Head of caudate nucleus (tissue), 42 donors: Measurements from ENCODE around the gene ASPSCR1.

Experiments
- DNase-seq, 42 donors: peaks; one replicate each; pipeline versions ENCODE4 v3.0.0 to v3.0.0-alpha.2; 2020 to 2021; ENCODE audit warnings: mixed read lengths in 7 of 42
- intact Hi-C: fragments of 100-400 bp; cut with DNase I; formaldehyde crosslinking; loops from one replicate; pipeline ENCODE4 v1.15.0; 2022

The ASPSCR1 gene

GRCh38 chr17:81957691-81958432 is 19.6 kb upstream of the ASPSCR1 start:
- no peak for DNase-seq
- intact Hi-C loops = loop anchor here (10.0 kb wide), 1 partner anchor 197 kb away; no protein-coding TSS in a partner anchor

- intact Hi-C loops = loop anchor here (10.0 kb wide), 1 partner anchor 196 kb away; no protein-coding TSS in a partner anchor
- DNase-seq = no peak
Observed at GRCh38 chr17:81958633-81959342, 18.6 kb upstream of the ASPSCR1 start.

GRCh38 chr17:81959362-81960129 is 17.9 kb upstream of the ASPSCR1 start:
- intact Hi-C loops = loop anchor here (5.0 to 10.0 kb wide), 2 partner anchors 63 to 195 kb away; partner anchors contain the start of genes CENPX and LRRC45
- peak in 41 of 42 donors; percentile 37 to 90 (median 78) for DNase-seq

GRCh38 chr17:81960130-81960958 is 17.1 kb upstream of the ASPSCR1 start:
- intact Hi-C loops = loop anchor here (5.0 kb wide), 1 partner anchor 62 kb away; the partner anchor contains the start of genes CENPX and LRRC45

GRCh38 chr17:81961087-81961511 is 16.3 kb upstream of the ASPSCR1 start, which contains the start of gene NOTUM:
TSS of gene NOTUM (minus strand) at chr17:81961187. CDS start at chr17:81960909, 278 bp downstream.
- intact Hi-C loops = loop anchor here (5.0 kb wide), 1 partner anchor 61 kb away; the partner anchor contains the start of genes CENPX and LRRC45

More at GRCh38 chr17:81960130-81960958, 17.1 kb upstream of the ASPSCR1 start:
- no peak for DNase-seq

GRCh38 chr17:81961521-81962498 is 15.6 kb upstream of the ASPSCR1 start:
- intact Hi-C loops = loop anchor here (5.0 kb wide), 1 partner anchor 60 kb away; the partner anchor contains the start of genes CENPX and LRRC45
- no peak for DNase-seq

More at GRCh38 chr17:81961087-81961511, 16.3 kb upstream of the ASPSCR1 start, which contains the start of gene NOTUM:
- DNase-seq = peak in 1 of 42 donors; percentile 25

GRCh38 chr17:81962499-81963441 is 14.7 kb upstream of the ASPSCR1 start:
- intact Hi-C loops = loop anchor here (5.0 kb wide), 1 partner anchor 60 kb away; the partner anchor contains the start of genes CENPX and LRRC45
- DNase-seq = no peak

GRCh38 chr17:81964081-81964849 is 13.2 kb upstream of the ASPSCR1 start:
- DNase-seq = no peak
- intact Hi-C loops = loop anchor here (5.0 kb wide), 1 partner anchor 58 kb away; the partner anchor contains the start of genes CENPX and LRRC45

- DNase-seq = peak in 38 of 42 donors; percentile 3 to 74 (median 44)
- intact Hi-C loops = no loop called here
Observed at GRCh38 chr17:81966343-81967243, 10.8 kb upstream of the ASPSCR1 start.

GRCh38 chr17:81967244-81967532 is 10.2 kb upstream of the ASPSCR1 start:
- DNase-seq = no peak
- intact Hi-C loops = no loop called here

GRCh38 chr17:81967533-81968395 is 9.7 kb upstream of the ASPSCR1 start:
- intact Hi-C loops = no loop called here
- peak; percentile 85 to 97 (median 92) for DNase-seq

GRCh38 chr17:81968396-81968745 is 9.1 kb upstream of the ASPSCR1 start:
- DNase-seq = no peak
- intact Hi-C loops = no loop called here
